GM23338 (cell line): Measurements from ENCODE around the gene CNTNAP2. TPM values are rescaled to one million over a fixed set of nuclear protein-coding genes. Genes with fewer than 3 reads are reported as not detected.

ENCODE experiments used
- ATAC-seq: fragments of 200-7000 bp; cut with Tn5 transposase; 3 replicates; pipeline ENCODE4 v1.9.1; 2020
- DNase-seq: peaks from one replicate; pipeline ENCODE4 v3.0.0-alpha.2; 2015; ENCODE audit warnings: low spot score
- H2AFZ ChIP-seq: fragments of 200-600 bp; sonication (generic); 2 replicates; pipeline ENCODE4 v1.8.0; 2016; ENCODE audit warnings: antibody characterized with exemption, mild to moderate bottlenecking, moderate library complexity
- H3F3A ChIP-seq: fragments of 200-600 bp; sonication (generic); replicated peaks from 2 replicates; pipeline ENCODE4 v1.8.0; 2017; ENCODE audit warnings: antibody characterized with exemption, mixed run types, low read depth
- H3K27ac ChIP-seq: fragments of 200-600 bp; sonication (generic); 2 replicates; pipeline ENCODE4 v1.6.1; 2016; ENCODE audit warnings: low read depth
- H3K27me3 ChIP-seq: fragments of 200-600 bp; sonication (generic); 2 replicates; pipeline ENCODE4 v1.8.0; 2016; ENCODE audit warnings: mild to moderate bottlenecking, mixed run types, moderate library complexity; ENCODE audit not compliant: insufficient read depth
- H3K36me3 ChIP-seq: fragments of 200-600 bp; sonication (generic); 2 replicates; pipeline ENCODE4 v1.8.0; 2016; ENCODE audit warnings: mild to moderate bottlenecking; ENCODE audit not compliant: insufficient read depth
- H3K4me1 ChIP-seq: fragments of 200-600 bp; sonication (generic); 2 replicates; pipeline ENCODE4 v1.8.0; 2016; ENCODE audit warnings: mild to moderate bottlenecking, moderate library complexity; ENCODE audit not compliant: insufficient read depth
- H3K4me2 ChIP-seq: fragments of 200-600 bp; sonication (generic); 2 replicates; pipeline ENCODE4 v1.7.1; 2017; ENCODE audit warnings: mixed run types
- H3K4me3 ChIP-seq: fragments of 200-600 bp; sonication (generic); 2 replicates; pipeline ENCODE4 v1.6.1; 2016; ENCODE audit warnings: mixed run types
- H3K79me2 ChIP-seq: fragments of 200-600 bp; sonication (generic); replicated peaks from 2 replicates; pipeline ENCODE4 v1.8.0; 2017; ENCODE audit warnings: mild to moderate bottlenecking; ENCODE audit not compliant: insufficient read depth
- H3K9me2 ChIP-seq: fragments of 200-600 bp; sonication (generic); 2 replicates; pipeline ENCODE4 v1.8.0; 2017; ENCODE audit not compliant: insufficient read depth
- H4K20me1 ChIP-seq: fragments of 200-600 bp; sonication (generic); replicated peaks from 2 replicates; pipeline ENCODE4 v1.8.0; 2017; ENCODE audit warnings: mild to moderate bottlenecking; ENCODE audit not compliant: insufficient read depth
- H3K27ac Mint-ChIP-seq: 2 replicates; pipeline ENCODE4 v1.8.0; 2020; ENCODE audit warnings: inconsistent platforms, mild to moderate bottlenecking, moderate library complexity, mixed read lengths
- H3K27me3 Mint-ChIP-seq: 3 replicates; pipeline ENCODE4 v1.8.0; 2022; ENCODE audit warnings: low read depth, mild to moderate bottlenecking, moderate library complexity, mixed read lengths, inconsistent platforms; ENCODE audit not compliant: insufficient read depth, poor library complexity
- H3K36me3 Mint-ChIP-seq: 3 replicates; pipeline ENCODE4 v1.8.0; 2021; ENCODE audit warnings: low read depth, mild to moderate bottlenecking, inconsistent platforms, moderate library complexity, mixed read lengths
- H3K4me1 Mint-ChIP-seq: 3 replicates; pipeline ENCODE4 v1.8.0; 2020; ENCODE audit warnings: mild to moderate bottlenecking, inconsistent platforms, mixed read lengths
- H3K4me3 Mint-ChIP-seq: 3 replicates; pipeline ENCODE4 v1.8.0; 2021; ENCODE audit warnings: moderate library complexity, mild to moderate bottlenecking, inconsistent platforms, mixed read lengths
- H3K9me3 Mint-ChIP-seq: 3 replicates; pipeline ENCODE4 v1.8.0; 2020; ENCODE audit warnings: moderate library complexity, mild to moderate bottlenecking, inconsistent platforms, mixed read lengths
- CREB1 ChIP-seq: fragments of 250-450 bp; sonication (Bioruptor Pico); IDR thresholded peaks from 2 replicates; pipeline ENCODE4 v1.5.0; 2020; ENCODE audit warnings: low read depth, mild to moderate bottlenecking, moderate library complexity
- EZH2 ChIP-seq: fragments of 200-600 bp; sonication (generic); IDR thresholded peaks from one replicate; pipeline ENCODE4 v1.8.0; 2017; ENCODE audit warnings: antibody characterized with exemption, mild to moderate bottlenecking, low read depth; ENCODE audit not compliant: unreplicated experiment
- EZH2phosphoT487 ChIP-seq: fragments of 200-600 bp; sonication (generic); IDR thresholded peaks from one replicate; pipeline ENCODE4 v1.8.1; 2018; ENCODE audit warnings: antibody characterized with exemption; ENCODE audit not compliant: unreplicated experiment
- JUNB ChIP-seq: IDR thresholded peaks from one replicate; pipeline ENCODE4 v1.6.1; 2016; ENCODE audit warnings: antibody characterized with exemption; ENCODE audit not compliant: unreplicated experiment
- NANOG ChIP-seq: IDR thresholded peaks from 2 replicates; pipeline ENCODE4 v1.6.1; 2016; ENCODE audit warnings: antibody characterized with exemption, borderline replicate concordance
- POLR2AphosphoS5 ChIP-seq: IDR thresholded peaks from 2 replicates; pipeline ENCODE4 v1.6.1; 2016; ENCODE audit warnings: antibody characterized with exemption, low read depth
- STAT1 ChIP-seq: IDR thresholded peaks from one replicate; pipeline ENCODE4 v1.6.1; 2016; ENCODE audit warnings: antibody characterized with exemption; ENCODE audit not compliant: unreplicated experiment
- ZNF114 ChIP-seq: fragments of 250-450 bp; sonication (Bioruptor Pico); IDR thresholded peaks from 2 replicates; pipeline ENCODE4 v1.5.0; 2020; ENCODE audit warnings: mild to moderate bottlenecking, moderate library complexity
- ZNF331 ChIP-seq: fragments of 250-450 bp; sonication (Bioruptor Pico); IDR thresholded peaks from 2 replicates; pipeline ENCODE4 v1.5.0; 2020; ENCODE audit warnings: low read depth, mild to moderate bottlenecking, moderate library complexity
- polyA plus RNA-seq: library from polyadenylated mRNA; unstranded; fragments of >200 nt; fragmentation: Nextera tagmentation; extraction: Ambion mirVana; gene quantifications from 2 replicates; pipeline ENCODE4 v1.2.1, GENCODE V29; 2016
- total RNA-seq: library from RNA; depleted of rRNA; stranded (reverse); fragments of >200 nt; shearing (Covaris generic); gene quantifications from 2 replicates; pipeline ENCODE4 v1.2.3, GENCODE V29; 2014
- TF ChIP-seq, protein P1 (sequence below): IDR thresholded peaks from one replicate; pipeline ENCODE4 v1.6.1; 2018; ENCODE audit warnings: antibody characterized with exemption; ENCODE audit not compliant: unreplicated experiment
- TF ChIP-seq, protein P2 (sequence below): fragments of 250-450 bp; sonication (Bioruptor Pico); IDR thresholded peaks from 2 replicates; pipeline ENCODE4 v1.5.0; 2020; ENCODE audit warnings: mild to moderate bottlenecking, moderate library complexity
- TF ChIP-seq, protein P3 (sequence below), 2 experiments: fragments of 200-600 bp in 1 of 2; sonication (generic) in 1 of 2; conservative IDR thresholded peaks; 2 replicates each; pipeline versions ENCODE4 v1.5.1 to v1.6.1; 2016 to 2017; ENCODE audit warnings: antibody characterized with exemption in 2 of 2, low read depth in 2 of 2, mild to moderate bottlenecking in 2 of 2, moderate library complexity in 1 of 2
- TF ChIP-seq, protein P4 (sequence below): IDR thresholded peaks from 2 replicates; pipeline ENCODE4 v1.6.1; 2016; ENCODE audit warnings: antibody characterized with exemption

The CNTNAP2 gene
- total and polyA plus RNA-seq, 2 experiments from 2014 or later, result 38.2 to 61.3 TPM

DNA sequence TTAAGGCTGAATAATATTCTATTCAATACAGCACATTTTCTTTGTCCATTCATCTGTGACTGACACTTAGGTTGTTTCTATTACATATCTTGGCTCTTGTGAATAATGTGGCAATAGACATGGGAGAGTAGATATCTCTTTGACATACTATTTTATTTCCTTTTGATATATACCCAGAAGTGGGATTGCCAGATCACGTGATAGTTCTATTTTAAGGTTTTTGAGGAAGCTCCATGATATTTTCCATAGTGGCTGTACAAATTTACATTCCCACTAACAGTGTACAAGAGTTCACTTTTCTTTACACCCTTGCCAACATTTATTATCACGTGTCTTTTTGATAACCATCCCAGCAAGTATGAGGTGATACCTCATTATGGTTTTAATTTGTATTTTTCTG, 1114.7 kb downstream of the CNTNAP2 start:
- Histone ChIP-seq H3K27me3 (no peaks in the 10 kb centered on the region), H2AFZ (no peak overlapping the region), H3K27ac (no peak overlapping the region), H3K4me3 (no peak overlapping the region), H3K4me2 (no peak overlapping the region), H3K36me3 (no peaks in the 10 kb centered on the region; the same call in 1 of the 2 replicates), H3K9me2 (no peaks in the 10 kb centered on the region), H3F3A (no peaks in the 10 kb centered on the region), H3K79me2 (no peaks in the 10 kb centered on the region), H3K4me1 (no peaks in the 10 kb centered on the region), H4K20me1 (no peaks in the 10 kb centered on the region)
- DNase-seq (no peak), ATAC-seq (no peak)
- Mint-ChIP-seq H3K36me3 (no peaks in the 10 kb centered on the region), H3K9me3 (peaks cover 33% of the 10 kb centered on the region), H3K4me3 (no peak overlapping the region), H3K4me1 (no peaks in the 10 kb centered on the region), H3K27ac (no peak overlapping the region), H3K27me3 (peaks cover 3% of the 10 kb centered on the region)
- TF ChIP-seq, protein P1, sequence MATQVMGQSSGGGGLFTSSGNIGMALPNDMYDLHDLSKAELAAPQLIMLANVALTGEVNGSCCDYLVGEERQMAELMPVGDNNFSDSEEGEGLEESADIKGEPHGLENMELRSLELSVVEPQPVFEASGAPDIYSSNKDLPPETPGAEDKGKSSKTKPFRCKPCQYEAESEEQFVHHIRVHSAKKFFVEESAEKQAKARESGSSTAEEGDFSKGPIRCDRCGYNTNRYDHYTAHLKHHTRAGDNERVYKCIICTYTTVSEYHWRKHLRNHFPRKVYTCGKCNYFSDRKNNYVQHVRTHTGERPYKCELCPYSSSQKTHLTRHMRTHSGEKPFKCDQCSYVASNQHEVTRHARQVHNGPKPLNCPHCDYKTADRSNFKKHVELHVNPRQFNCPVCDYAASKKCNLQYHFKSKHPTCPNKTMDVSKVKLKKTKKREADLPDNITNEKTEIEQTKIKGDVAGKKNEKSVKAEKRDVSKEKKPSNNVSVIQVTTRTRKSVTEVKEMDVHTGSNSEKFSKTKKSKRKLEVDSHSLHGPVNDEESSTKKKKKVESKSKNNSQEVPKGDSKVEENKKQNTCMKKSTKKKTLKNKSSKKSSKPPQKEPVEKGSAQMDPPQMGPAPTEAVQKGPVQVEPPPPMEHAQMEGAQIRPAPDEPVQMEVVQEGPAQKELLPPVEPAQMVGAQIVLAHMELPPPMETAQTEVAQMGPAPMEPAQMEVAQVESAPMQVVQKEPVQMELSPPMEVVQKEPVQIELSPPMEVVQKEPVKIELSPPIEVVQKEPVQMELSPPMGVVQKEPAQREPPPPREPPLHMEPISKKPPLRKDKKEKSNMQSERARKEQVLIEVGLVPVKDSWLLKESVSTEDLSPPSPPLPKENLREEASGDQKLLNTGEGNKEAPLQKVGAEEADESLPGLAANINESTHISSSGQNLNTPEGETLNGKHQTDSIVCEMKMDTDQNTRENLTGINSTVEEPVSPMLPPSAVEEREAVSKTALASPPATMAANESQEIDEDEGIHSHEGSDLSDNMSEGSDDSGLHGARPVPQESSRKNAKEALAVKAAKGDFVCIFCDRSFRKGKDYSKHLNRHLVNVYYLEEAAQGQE, result no peak
- TF ChIP-seq, protein P2, sequence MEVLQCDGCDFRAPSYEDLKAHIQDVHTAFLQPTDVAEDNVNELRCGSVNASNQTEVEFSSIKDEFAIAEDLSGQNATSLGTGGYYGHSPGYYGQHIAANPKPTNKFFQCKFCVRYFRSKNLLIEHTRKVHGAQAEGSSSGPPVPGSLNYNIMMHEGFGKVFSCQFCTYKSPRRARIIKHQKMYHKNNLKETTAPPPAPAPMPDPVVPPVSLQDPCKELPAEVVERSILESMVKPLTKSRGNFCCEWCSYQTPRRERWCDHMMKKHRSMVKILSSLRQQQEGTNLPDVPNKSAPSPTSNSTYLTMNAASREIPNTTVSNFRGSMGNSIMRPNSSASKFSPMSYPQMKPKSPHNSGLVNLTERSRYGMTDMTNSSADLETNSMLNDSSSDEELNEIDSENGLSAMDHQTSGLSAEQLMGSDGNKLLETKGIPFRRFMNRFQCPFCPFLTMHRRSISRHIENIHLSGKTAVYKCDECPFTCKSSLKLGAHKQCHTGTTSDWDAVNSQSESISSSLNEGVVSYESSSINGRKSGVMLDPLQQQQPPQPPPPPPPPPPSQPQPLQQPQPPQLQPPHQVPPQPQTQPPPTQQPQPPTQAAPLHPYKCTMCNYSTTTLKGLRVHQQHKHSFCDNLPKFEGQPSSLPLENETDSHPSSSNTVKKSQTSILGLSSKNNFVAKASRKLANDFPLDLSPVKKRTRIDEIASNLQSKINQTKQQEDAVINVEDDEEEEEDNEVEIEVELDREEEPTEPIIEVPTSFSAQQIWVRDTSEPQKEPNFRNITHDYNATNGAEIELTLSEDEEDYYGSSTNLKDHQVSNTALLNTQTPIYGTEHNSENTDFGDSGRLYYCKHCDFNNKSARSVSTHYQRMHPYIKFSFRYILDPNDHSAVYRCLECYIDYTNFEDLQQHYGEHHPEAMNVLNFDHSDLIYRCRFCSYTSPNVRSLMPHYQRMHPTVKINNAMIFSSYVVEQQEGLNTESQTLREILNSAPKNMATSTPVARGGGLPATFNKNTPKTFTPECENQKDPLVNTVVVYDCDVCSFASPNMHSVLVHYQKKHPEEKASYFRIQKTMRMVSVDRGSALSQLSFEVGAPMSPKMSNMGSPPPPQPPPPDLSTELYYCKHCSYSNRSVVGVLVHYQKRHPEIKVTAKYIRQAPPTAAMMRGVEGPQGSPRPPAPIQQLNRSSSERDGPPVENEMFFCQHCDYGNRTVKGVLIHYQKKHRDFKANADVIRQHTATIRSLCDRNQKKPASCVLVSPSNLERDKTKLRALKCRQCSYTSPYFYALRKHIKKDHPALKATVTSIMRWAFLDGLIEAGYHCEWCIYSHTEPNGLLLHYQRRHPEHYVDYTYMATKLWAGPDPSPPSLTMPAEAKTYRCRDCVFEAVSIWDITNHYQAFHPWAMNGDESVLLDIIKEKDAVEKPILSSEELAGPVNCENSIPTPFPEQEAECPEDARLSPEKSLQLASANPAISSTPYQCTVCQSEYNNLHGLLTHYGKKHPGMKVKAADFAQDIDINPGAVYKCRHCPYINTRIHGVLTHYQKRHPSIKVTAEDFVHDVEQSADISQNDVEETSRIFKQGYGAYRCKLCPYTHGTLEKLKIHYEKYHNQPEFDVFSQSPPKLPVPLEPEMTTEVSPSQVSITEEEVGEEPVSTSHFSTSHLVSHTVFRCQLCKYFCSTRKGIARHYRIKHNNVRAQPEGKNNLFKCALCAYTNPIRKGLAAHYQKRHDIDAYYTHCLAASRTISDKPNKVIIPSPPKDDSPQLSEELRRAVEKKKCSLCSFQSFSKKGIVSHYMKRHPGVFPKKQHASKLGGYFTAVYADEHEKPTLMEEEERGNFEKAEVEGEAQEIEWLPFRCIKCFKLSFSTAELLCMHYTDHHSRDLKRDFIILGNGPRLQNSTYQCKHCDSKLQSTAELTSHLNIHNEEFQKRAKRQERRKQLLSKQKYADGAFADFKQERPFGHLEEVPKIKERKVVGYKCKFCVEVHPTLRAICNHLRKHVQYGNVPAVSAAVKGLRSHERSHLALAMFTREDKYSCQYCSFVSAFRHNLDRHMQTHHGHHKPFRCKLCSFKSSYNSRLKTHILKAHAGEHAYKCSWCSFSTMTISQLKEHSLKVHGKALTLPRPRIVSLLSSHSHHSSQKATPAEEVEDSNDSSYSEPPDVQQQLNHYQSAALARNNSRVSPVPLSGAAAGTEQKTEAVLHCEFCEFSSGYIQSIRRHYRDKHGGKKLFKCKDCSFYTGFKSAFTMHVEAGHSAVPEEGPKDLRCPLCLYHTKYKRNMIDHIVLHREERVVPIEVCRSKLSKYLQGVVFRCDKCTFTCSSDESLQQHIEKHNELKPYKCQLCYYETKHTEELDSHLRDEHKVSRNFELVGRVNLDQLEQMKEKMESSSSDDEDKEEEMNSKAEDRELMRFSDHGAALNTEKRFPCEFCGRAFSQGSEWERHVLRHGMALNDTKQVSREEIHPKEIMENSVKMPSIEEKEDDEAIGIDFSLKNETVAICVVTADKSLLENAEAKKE, result no peak
- TF ChIP-seq, protein P3, sequence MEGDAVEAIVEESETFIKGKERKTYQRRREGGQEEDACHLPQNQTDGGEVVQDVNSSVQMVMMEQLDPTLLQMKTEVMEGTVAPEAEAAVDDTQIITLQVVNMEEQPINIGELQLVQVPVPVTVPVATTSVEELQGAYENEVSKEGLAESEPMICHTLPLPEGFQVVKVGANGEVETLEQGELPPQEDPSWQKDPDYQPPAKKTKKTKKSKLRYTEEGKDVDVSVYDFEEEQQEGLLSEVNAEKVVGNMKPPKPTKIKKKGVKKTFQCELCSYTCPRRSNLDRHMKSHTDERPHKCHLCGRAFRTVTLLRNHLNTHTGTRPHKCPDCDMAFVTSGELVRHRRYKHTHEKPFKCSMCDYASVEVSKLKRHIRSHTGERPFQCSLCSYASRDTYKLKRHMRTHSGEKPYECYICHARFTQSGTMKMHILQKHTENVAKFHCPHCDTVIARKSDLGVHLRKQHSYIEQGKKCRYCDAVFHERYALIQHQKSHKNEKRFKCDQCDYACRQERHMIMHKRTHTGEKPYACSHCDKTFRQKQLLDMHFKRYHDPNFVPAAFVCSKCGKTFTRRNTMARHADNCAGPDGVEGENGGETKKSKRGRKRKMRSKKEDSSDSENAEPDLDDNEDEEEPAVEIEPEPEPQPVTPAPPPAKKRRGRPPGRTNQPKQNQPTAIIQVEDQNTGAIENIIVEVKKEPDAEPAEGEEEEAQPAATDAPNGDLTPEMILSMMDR (conservative IDR thresholded peaks at IDR 0.05; ENCODE audit: low read depth in 2 of 2), result no peak
- TF ChIP-seq ZNF331 (CRISPR knock-in tag) (no peak), NANOG (no peak), EZH2 (no peak), CREB1 (CRISPR knock-in tag) (no peak), POLR2AphosphoS5 (no peak), JUNB (no peak), EZH2phosphoT487 (no peak), ZNF114 (no peak), STAT1 (no peak)
- TF ChIP-seq, protein P4, sequence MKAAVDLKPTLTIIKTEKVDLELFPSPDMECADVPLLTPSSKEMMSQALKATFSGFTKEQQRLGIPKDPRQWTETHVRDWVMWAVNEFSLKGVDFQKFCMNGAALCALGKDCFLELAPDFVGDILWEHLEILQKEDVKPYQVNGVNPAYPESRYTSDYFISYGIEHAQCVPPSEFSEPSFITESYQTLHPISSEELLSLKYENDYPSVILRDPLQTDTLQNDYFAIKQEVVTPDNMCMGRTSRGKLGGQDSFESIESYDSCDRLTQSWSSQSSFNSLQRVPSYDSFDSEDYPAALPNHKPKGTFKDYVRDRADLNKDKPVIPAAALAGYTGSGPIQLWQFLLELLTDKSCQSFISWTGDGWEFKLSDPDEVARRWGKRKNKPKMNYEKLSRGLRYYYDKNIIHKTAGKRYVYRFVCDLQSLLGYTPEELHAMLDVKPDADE, result no peak
